GM19452 (cell line): Measurements from ENCODE around the gene PPFIA3.
"Not testable (repeated sequence)": the region's sequence is repeated elsewhere in the genome, so short reads cannot be mapped to it uniquely, and the experiment has no call there.

Experiments
- ATAC-seq: cut with Tn5 transposase; IDR thresholded peaks from one replicate; pipeline ENCODE4 v1.9.1; 2021; ENCODE audit not compliant: unreplicated experiment

PPFIA3 gene

GRCh38 chr19:49173198-49173597 lies 53.9 kb downstream of the PPFIA3 start:
- ATAC-seq = no peak

- no peak for ATAC-seq
Measured at GRCh38 chr19:49180659-49181058, 61.3 kb downstream of the PPFIA3 start.

- ATAC-seq = not testable (repeated sequence)
Measured at GRCh38 chr19:49182010-49182847, 62.9 kb downstream of the PPFIA3 start.

GRCh38 chr19:49182848-49183375 lies 63.6 kb downstream of the PPFIA3 start:
- ATAC-seq = no peak

- ATAC-seq = no peak
Measured at GRCh38 chr19:49186108-49186507, 66.8 kb downstream of the PPFIA3 start.

- ATAC-seq = no peak
Measured at GRCh38 chr19:49188626-49189200, 69.4 kb downstream of the PPFIA3 start.

GRCh38 chr19:49189259-49189658 lies 69.9 kb downstream of the PPFIA3 start:
- ATAC-seq = no peak

- no peak for ATAC-seq
Measured at GRCh38 chr19:49190781-49191180, 71.4 kb downstream of the PPFIA3 start.

DNA sequence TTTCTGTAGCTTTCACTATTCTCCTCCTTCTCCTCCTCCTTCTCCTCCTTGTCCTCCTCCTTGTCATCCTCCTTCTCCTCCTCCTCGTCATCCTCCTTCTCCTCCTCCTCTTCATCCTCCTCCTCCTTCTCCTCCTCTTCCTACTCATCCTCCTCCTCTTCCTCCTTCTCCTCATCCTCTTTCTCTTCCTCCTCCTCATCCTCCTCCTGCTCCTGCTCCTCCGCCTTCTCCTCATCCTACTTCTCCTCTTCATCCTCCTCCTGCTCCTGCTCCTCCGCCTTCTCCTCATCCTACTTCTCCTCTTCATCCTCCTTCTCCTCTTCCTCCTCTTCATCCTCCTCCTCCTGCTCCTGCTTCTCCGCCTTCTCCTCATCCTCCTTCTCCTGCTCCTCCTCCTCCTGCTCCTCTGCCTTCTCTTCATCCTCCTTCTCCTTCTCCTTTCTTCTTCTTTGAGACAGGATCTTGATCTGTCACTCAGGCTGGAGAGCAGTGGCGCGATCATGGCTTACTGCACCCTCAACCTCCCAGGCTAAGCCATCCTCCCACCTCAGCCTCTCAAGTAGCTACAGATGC lies 74.6 kb downstream of the PPFIA3 start:
- no peak for ATAC-seq

GRCh38 chr19:49194408-49194807 lies 75.1 kb downstream of the PPFIA3 start:
- ATAC-seq = no peak

- no peak for ATAC-seq
Measured at GRCh38 chr19:49196527-49197240, 77.3 kb downstream of the PPFIA3 start.

- no peak for ATAC-seq
Measured at GRCh38 chr19:49200238-49200862, 81.0 kb downstream of the PPFIA3 start.
